GM18951 (cell line): ENCODE measurements around the gene SLC24A3.

Source experiments
- POLR2A ChIP-seq: IDR thresholded peaks from 4 replicates; pipeline ENCODE4 v1.6.1; 2011; ENCODE audit warnings: mild to moderate bottlenecking; ENCODE audit not compliant: insufficient read length, insufficient read depth; ENCODE audit errors: extremely low read depth
- in situ Hi-C: fragments of 300-500 bp; cut with MboI; formaldehyde crosslinking; loops from one replicate; pipeline ENCODE4 v1.12.0; 2022; ENCODE audit warnings: low sequenced_read_pairs, mixed read lengths, inconsistent platforms; ENCODE audit not compliant: unreplicated experiment

SLC24A3 gene

GRCh38 chr20:19511931-19512330 is 299.5 kb downstream of the SLC24A3 start:
- in situ Hi-C loops, result no loop called here
- TF ChIP-seq POLR2A, result no peak

- in situ Hi-C loops, result no loop called here
- TF ChIP-seq POLR2A, result no peak
These were observed 300.6 kb downstream of the SLC24A3 start for GRCh38 chr20:19512886-19513677.

- no peak for TF ChIP-seq POLR2A
- in situ Hi-C loops, result no loop called here
These were observed 302.6 kb downstream of the SLC24A3 start for GRCh38 chr20:19515074-19515473.

- in situ Hi-C loops, result no loop called here
- TF ChIP-seq POLR2A, result no peak
These were observed 307.0 kb downstream of the SLC24A3 start for GRCh38 chr20:19519466-19519865.

- TF ChIP-seq POLR2A, result no peak
- in situ Hi-C loops, result no loop called here
These were observed 307.8 kb downstream of the SLC24A3 start for GRCh38 chr20:19520261-19520660.

DNA sequence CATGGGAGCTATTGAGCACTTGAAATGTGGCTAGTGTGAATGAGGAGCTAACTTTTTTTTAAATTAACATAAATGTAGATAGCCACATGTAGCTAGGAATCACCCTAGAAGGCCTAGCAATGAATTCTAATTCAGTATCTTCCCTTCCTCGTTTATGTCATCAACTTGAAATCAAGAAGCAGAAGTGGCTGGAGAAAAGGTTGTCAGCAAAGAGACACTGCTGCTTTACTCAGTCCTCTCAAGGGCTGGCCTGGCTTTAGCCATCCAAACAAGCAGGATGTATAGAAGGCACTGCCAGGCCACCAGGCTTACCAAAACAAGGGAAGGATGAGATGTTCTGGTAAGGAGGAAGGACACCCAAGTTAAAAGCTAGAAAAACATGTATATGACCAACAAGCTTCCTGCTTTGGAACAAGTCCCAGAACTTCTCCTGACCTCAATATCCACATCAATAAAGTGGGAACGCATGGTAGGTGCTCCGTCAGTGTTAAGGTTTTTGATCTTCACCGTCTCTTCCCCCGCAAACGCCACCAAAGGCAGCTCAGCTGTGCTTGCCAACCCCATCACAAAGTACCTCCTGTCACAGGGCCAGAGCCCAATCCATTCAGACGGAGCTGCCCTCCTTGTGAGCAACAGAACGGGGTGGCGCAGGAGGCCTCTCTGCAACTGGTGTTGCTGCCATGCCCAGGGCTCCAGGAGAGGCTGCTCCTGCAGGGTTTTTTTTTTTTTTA is 309.8 kb downstream of the SLC24A3 start:
- in situ Hi-C loops, result no loop called here
- TF ChIP-seq POLR2A, result no peak

- no peak for TF ChIP-seq POLR2A
These were observed 310.6 kb downstream of the SLC24A3 start for GRCh38 chr20:19522836-19523590.

DNA sequence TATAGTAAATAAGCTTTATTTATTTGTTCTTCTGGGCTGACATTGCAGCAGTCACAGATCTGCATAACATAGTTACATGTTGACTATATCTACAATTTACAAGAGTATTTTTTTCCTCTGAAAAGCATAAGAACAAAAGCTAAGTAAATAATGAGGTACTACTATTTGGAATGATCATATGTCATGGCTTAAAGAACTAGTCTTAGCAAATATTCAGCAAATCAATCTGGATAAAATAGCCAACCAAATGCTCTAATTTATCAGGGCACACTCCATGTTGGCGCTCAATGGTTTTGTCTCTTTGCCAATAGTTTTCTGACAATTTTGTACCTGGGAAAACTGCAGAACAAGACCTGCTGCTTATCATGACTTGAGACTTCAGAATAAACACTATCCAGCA is 312.2 kb downstream of the SLC24A3 start:
- in situ Hi-C loops, result no loop called here
- no peak for TF ChIP-seq POLR2A

More at GRCh38 chr20:19522836-19523590, 310.6 kb downstream of the SLC24A3 start:
- in situ Hi-C loops, result no loop called here

DNA sequence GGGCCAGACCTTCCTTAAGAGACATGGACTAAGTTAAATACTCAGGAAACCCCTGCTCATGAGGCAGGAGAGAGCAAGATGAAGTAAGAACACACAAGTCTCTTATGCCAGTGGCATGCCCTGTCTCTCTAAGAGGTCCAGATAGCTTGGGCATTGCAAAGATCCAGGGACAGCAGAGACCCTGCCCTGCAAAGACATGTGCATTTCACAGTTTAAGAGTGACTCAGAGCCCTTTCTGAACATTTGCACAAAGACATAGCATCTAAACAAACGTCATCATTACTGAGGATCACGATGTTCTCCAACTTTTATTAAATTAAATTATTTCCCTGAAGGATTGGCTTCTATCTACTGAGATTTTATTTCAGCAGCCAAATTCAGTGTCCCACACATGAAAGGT is 315.1 kb downstream of the SLC24A3 start:
- in situ Hi-C loops, result no loop called here
- TF ChIP-seq POLR2A, result no peak

- TF ChIP-seq POLR2A, result no peak
- in situ Hi-C loops, result no loop called here
These were observed 316.0 kb downstream of the SLC24A3 start for GRCh38 chr20:19528286-19529030.

DNA sequence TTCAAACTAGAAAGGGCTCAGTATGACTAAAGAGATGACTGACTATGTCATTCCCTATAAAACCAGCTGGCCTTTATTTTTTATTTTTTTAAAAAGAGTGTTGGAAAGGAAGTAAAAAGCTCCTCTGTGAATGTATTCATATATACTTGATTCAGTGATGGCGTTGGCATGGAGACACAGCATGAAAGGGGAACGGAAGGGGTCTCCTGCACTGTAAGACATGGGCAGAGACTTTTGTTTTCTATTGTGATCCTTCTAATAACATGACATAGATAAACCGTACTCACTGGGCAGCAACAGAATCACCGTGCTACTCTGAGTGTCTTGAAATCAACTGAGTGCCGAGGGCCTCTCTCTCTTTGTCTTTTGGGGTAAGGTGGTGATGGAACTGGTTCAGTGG is 317.6 kb downstream of the SLC24A3 start:
- in situ Hi-C loops, result no loop called here
- no peak for TF ChIP-seq POLR2A

DNA sequence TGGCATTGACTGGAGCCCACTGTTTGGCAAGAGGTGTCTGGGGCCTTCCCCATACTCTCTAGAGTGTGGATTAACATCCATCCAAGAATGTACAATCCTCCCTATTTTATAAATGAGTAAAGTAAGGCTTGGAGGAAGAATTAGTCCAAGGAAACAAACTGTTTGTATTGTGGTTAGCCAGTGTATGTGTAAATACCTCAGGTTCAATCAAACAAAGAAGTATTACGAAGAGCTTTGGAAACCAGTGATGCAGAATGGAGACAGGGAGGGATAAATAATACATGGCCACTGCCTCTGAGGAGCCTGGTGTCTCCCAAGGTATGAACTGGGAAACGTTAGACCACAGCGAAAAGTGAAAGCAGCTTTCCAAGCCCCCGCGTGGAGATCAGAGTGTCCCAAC is 319.0 kb downstream of the SLC24A3 start:
- in situ Hi-C loops, result no loop called here
- TF ChIP-seq POLR2A, result no peak

DNA sequence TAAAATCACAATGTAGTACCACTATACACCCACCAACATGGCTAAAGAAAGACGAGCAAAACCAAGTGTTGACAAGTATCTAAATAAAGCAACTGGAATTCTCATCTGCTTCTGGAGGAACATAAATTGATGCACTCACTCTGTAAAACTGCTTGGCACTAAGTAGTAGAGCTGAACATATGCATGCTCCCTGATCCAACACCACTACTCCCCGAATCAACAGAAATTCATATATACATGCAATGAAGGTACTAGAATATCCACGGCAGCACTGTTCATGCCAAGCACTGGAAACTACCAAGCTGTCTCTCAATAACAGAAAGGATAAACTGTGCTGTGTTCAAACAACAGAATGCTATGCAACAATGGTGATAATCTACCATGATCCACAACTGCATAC is 326.1 kb downstream of the SLC24A3 start:
- TF ChIP-seq POLR2A, result no peak
- in situ Hi-C loops, result no loop called here
